GM12878 (cell line): Measurements from ENCODE around the gene OR6C76. TPM values are rescaled to one million over a fixed set of nuclear protein-coding genes. Genes with fewer than 3 reads are reported as not detected.

Experiments used
- ATAC-seq: fragments of 200-7000 bp; cut with Tn5 transposase; 3 replicates; pipeline ENCODE4 v1.9.1; 2020; ENCODE audit warnings: mild to moderate bottlenecking, moderate library complexity
- BruUV-seq: library from RNA; stranded (reverse); fragments of 400-500 nt; replicated peaks from 2 replicates; lab custom pipeline; 2021; lab: Mats Ljungman, UMichigan
- CTCF ChIA-PET: fragments of 300-600 bp; sonication (Branson Sonifier 250); formaldehyde crosslinking; extraction: SDS; loops from one replicate; lab custom pipeline; 2021; ENCODE audit warnings: inconsistent platforms; lab: Yijun Ruan, JAX
- POLR2A ChIA-PET: fragments of 350-600 bp; formaldehyde crosslinking; extraction: SDS; loops from one replicate; lab custom pipeline; 2021; ENCODE audit warnings: inconsistent platforms; lab: Charles Lee
- RAD21 ChIA-PET: fragments of 300-600 bp; sonication (Branson Sonifier 250); formaldehyde crosslinking; loops from one replicate; lab custom pipeline; 2023; ENCODE audit warnings: antibody characterized with exemption; ENCODE audit not compliant: unreplicated experiment; lab: Charles Lee
- SMC1A ChIA-PET: fragments of 300-600 bp; sonication (Branson Sonifier 250); formaldehyde crosslinking; loops from one replicate; lab custom pipeline; 2023; ENCODE audit not compliant: unreplicated experiment, uncharacterized antibody; lab: Charles Lee
- DNase-seq: peaks from one replicate; pipeline ENCODE4 v3.0.0-alpha.2; 2011; ENCODE audit warnings: low read depth, low spot score
- FAIRE-seq: peaks from 3 replicates; lab custom pipeline; 2011; peaks lifted over from hg19 to GRCh38; lab: Jason Lieb, UNC
- H2AFZ ChIP-seq: 2 replicates; pipeline ENCODE4 v1.6.0; 2011; ENCODE audit warnings: low read depth, low read length, control low read depth; ENCODE audit not compliant: control insufficient read depth
- H3K27ac ChIP-seq: 2 replicates; pipeline ENCODE4 v1.5.1; 2011; ENCODE audit warnings: control low read depth; ENCODE audit not compliant: control insufficient read depth, insufficient read depth
- H3K27me3 ChIP-seq, 2 experiments: replicated peaks in 1 of 2; 2 replicates each; pipeline versions ENCODE4 v1.6.0 to v1.6.1; 2011; ENCODE audit warnings: low read length in 1 of 2; ENCODE audit not compliant: control insufficient read depth in 2 of 2, insufficient read depth in 2 of 2
- H3K36me3 ChIP-seq, 2 experiments: 2 replicates each; pipeline ENCODE4 v1.5.1; 2011; ENCODE audit warnings: low read length in 1 of 2; ENCODE audit not compliant: control insufficient read depth in 2 of 2, insufficient read depth in 2 of 2
- H3K4me1 ChIP-seq: 2 replicates; pipeline ENCODE4 v1.6.1; 2011; ENCODE audit warnings: mild to moderate bottlenecking, low read length, moderate library complexity, mixed read lengths; ENCODE audit not compliant: control insufficient read depth, insufficient read depth
- H3K4me2 ChIP-seq: 2 replicates; pipeline ENCODE4 v1.6.0; 2011; ENCODE audit warnings: control low read depth; ENCODE audit not compliant: control insufficient read depth, insufficient read depth
- H3K4me3 ChIP-seq: fragments of 200-600 bp; sonication (generic); 2 replicates; pipeline ENCODE4 v1.5.1; 2016
- H3K79me2 ChIP-seq: 2 replicates; pipeline ENCODE4 v1.6.0; 2011; ENCODE audit warnings: low read length; ENCODE audit not compliant: control insufficient read depth, insufficient read depth
- H3K9ac ChIP-seq: 2 replicates; pipeline ENCODE4 v1.8.0; 2011; ENCODE audit warnings: low read length, control low read depth, mixed read lengths; ENCODE audit not compliant: control insufficient read depth, insufficient read depth
- H3K9me3 ChIP-seq: replicated peaks from 3 replicates; pipeline ENCODE4 v1.5.1; 2011; ENCODE audit warnings: mild to moderate bottlenecking, low read length; ENCODE audit not compliant: control insufficient read depth, insufficient read depth
- H4K20me1 ChIP-seq: 2 replicates; pipeline ENCODE4 v1.6.0; 2011; ENCODE audit not compliant: control insufficient read depth, insufficient read depth
- CBX5 ChIP-seq: sonication (generic); IDR thresholded peaks from 2 replicates; pipeline ENCODE4 v1.6.1; 2016; ENCODE audit warnings: low read depth, moderate library complexity, mild to moderate bottlenecking, inconsistent platforms
- NFIC ChIP-seq: IDR thresholded peaks from 2 replicates; pipeline ENCODE4 v1.6.1; 2012; ENCODE audit warnings: low read depth, mild to moderate bottlenecking, inconsistent platforms, low read length, moderate library complexity
- SMARCA5 ChIP-seq: fragments of 450-650 bp; IDR thresholded peaks from 2 replicates; pipeline ENCODE4 v1.6.1; 2017; ENCODE audit warnings: mild to moderate bottlenecking
- TBL1XR1 ChIP-seq: IDR thresholded peaks from 2 replicates; pipeline ENCODE4 v1.6.1; 2012; ENCODE audit warnings: low read depth, low read length, improper control_type of control experiment
- WGBS: methylation state at CpG from one replicate; pipeline ENCODE4 v1.1.6; 2016; ENCODE audit warnings: low lambda C conversion rate; ENCODE audit not compliant: insufficient replicate concordance, insufficient coverage; ENCODE audit errors: missing lambda C conversion rate; 5-methylcytosine and 5-hydroxymethylcytosine counted together
- in situ Hi-C: fragments of 300-500 bp; cut with MboI; formaldehyde crosslinking; loops from 9 replicates; pipeline ENCODE4 v1.14.3; 2018; ENCODE audit warnings: mixed read lengths
- intact Hi-C: fragments of 100-400 bp; cut with micrococcal nuclease; formaldehyde crosslinking; loops from one replicate; pipeline ENCODE4 v1.14.2; 2022; ENCODE audit not compliant: unreplicated experiment
- polyA plus RNA-seq, 11 experiments: library from polyadenylated mRNA; depleted of rRNA in 4 of 11; unstranded in 6 of 11; stranded (reverse) in 5 of 11; fragments of >200 nt; fragmentation: Nextera tagmentation in 4 of 11; fragmentation: Illumina TruSeq in 1 of 11; extraction: Ambion mirVana in 4 of 11; extraction: Trizol in 1 of 11; gene quantifications; 1 replicate in 1 of 11; 2 replicates in 10 of 11; pipeline versions ENCODE4 v1.2.1 to v1.2.3, GENCODE V29; 2011 to 2016; ENCODE audit warnings: inconsistent platforms in 2 of 11, missing spikeins in 2 of 11, low read depth in 1 of 11
- total RNA-seq, 4 experiments: library from RNA; depleted of rRNA in 3 of 4; stranded (reverse); fragments of >200 nt in 3 of 4; fragmentation: Illumina TruSeq in 1 of 4; extraction: Trizol in 1 of 4; gene quantifications; 2 replicates each; pipeline versions ENCODE4 v1.2.1 to v1.2.3, GENCODE V29; 2013 to 2021
- TF ChIP-seq, protein P1 (sequence below): fragments of 450-650 bp; IDR thresholded peaks from 2 replicates; pipeline ENCODE4 v1.6.1; 2017; ENCODE audit warnings: mild to moderate bottlenecking

Gene OR6C76
- total and polyA plus RNA-seq, 10 of the 15 experiments (the other 5 are each of a cell fraction or from before 2014, with no cell fraction given) = not detected

GRCh38 chr12:55416961-55417360, 9.1 kb upstream of the OR6C76 start (continued):
- TF ChIP-seq, protein P1, sequence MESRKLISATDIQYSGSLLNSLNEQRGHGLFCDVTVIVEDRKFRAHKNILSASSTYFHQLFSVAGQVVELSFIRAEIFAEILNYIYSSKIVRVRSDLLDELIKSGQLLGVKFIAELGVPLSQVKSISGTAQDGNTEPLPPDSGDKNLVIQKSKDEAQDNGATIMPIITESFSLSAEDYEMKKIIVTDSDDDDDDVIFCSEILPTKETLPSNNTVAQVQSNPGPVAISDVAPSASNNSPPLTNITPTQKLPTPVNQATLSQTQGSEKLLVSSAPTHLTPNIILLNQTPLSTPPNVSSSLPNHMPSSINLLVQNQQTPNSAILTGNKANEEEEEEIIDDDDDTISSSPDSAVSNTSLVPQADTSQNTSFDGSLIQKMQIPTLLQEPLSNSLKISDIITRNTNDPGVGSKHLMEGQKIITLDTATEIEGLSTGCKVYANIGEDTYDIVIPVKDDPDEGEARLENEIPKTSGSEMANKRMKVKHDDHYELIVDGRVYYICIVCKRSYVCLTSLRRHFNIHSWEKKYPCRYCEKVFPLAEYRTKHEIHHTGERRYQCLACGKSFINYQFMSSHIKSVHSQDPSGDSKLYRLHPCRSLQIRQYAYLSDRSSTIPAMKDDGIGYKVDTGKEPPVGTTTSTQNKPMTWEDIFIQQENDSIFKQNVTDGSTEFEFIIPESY = no peak
- TF ChIP-seq SMARCA5 = no peak

- H4K20me1 ChIP-seq = no peaks in the 10 kb centered on the region
Measured at GRCh38 chr12:55420307-55420962, 5.6 kb upstream of the OR6C76 start.

More at GRCh38 chr12:55420307-55420962, 5.6 kb upstream of the OR6C76 start:
- H3K27me3 ChIP-seq = no peaks in the 10 kb centered on the region
- TF ChIP-seq CBX5 (no peak), TBL1XR1 (no peak), NFIC (no peak)
- TF ChIP-seq, all 136 proteins: peak for 0
- Histone ChIP-seq H3K27ac (no peak overlapping the region), H3K36me3 (no peaks in the 10 kb centered on the region), H3K79me2 (no peaks in the 10 kb centered on the region), H3K4me3 (no peak overlapping the region), H3K9me3 (no peaks in the 10 kb centered on the region), H3K4me1 (no peaks in the 10 kb centered on the region), H3K4me2 (no peak overlapping the region), H3K9ac (no peak overlapping the region), H2AFZ (no peak overlapping the region)
- ATAC-seq (no peak), DNase-seq (no peak), FAIRE-seq (no peak)
- ChIA-PET CTCF (no interaction called here), POLR2A (no interaction called here), RAD21 (no interaction called here), SMC1A (no interaction called here)
- 47% methylated on average over 2 of the region's 2 CpGs for WGBS
- BruUV-seq = no TSS peak
- in situ Hi-C loops = no loop called here
- intact Hi-C loops = no loop called here
